Mesendoderm (in vitro differentiated cells): ENCODE measurements around the gene SNX19. TPM values are rescaled to one million over a fixed set of nuclear protein-coding genes. Genes with fewer than 3 reads are reported as not detected.

ENCODE experiments used
- DNase-seq: peaks from one replicate; pipeline ENCODE4 v3.0.0; 2013
- H2AK5ac ChIP-seq: 2 replicates; pipeline ENCODE4 v1.6.1; 2013; ENCODE audit warnings: low read length, inconsistent platforms
- H2BK120ac ChIP-seq: 2 replicates; pipeline ENCODE4 v1.6.1; 2013; ENCODE audit warnings: low read depth, mild to moderate bottlenecking, low read length, moderate library complexity, mixed read lengths
- H2BK15ac ChIP-seq: replicated peaks from 2 replicates; pipeline ENCODE4 v1.6.1; 2013; ENCODE audit warnings: low read depth, mild to moderate bottlenecking, moderate library complexity
- H2BK5ac ChIP-seq: 2 replicates; pipeline ENCODE4 v1.6.1; 2013; ENCODE audit warnings: low read length, inconsistent platforms
- H3K18ac ChIP-seq: 2 replicates; pipeline ENCODE4 v1.6.1; 2013; ENCODE audit warnings: mild to moderate bottlenecking, low read length, mixed read lengths
- H3K23ac ChIP-seq: one replicate; pipeline ENCODE4 v1.6.1; 2013; ENCODE audit warnings: low read length
- H3K27ac ChIP-seq: 2 replicates; pipeline ENCODE4 v1.5.1; 2013; ENCODE audit warnings: low read depth, mild to moderate bottlenecking, inconsistent platforms, low read length, moderate library complexity
- H3K27me3 ChIP-seq: 2 replicates; pipeline ENCODE4 v1.6.1; 2013; ENCODE audit warnings: low read length, control low read depth, mild to moderate bottlenecking, inconsistent platforms; ENCODE audit not compliant: insufficient read depth, poor library complexity
- H3K36me3 ChIP-seq: 2 replicates; pipeline ENCODE4 v1.6.1; 2013; ENCODE audit warnings: low read length, inconsistent platforms; ENCODE audit not compliant: control insufficient read depth, insufficient read depth
- H3K4ac ChIP-seq: one replicate; pipeline ENCODE4 v1.6.1; 2013; ENCODE audit warnings: low read depth, mild to moderate bottlenecking, low read length, moderate library complexity
- H3K4me1 ChIP-seq: 2 replicates; pipeline ENCODE4 v1.6.1; 2013; ENCODE audit warnings: low read depth, low read length, inconsistent platforms; ENCODE audit not compliant: control insufficient read depth
- H3K4me2 ChIP-seq: 2 replicates; pipeline ENCODE4 v1.6.1; 2013; ENCODE audit warnings: low read length
- H3K4me3 ChIP-seq: 2 replicates; pipeline ENCODE4 v1.5.1; 2013; ENCODE audit warnings: mild to moderate bottlenecking, low read length
- H3K56ac ChIP-seq: one replicate; pipeline ENCODE4 v1.6.1; 2013; ENCODE audit warnings: low read length
- H3K79me1 ChIP-seq: 2 replicates; pipeline ENCODE4 v1.6.1; 2013; ENCODE audit warnings: low read length, inconsistent platforms
- H3K79me2 ChIP-seq: 2 replicates; pipeline ENCODE4 v1.6.1; 2013; ENCODE audit warnings: mild to moderate bottlenecking, low read length; ENCODE audit not compliant: control insufficient read depth, insufficient read depth
- H3K9ac ChIP-seq: 2 replicates; pipeline ENCODE4 v1.6.1; 2013; ENCODE audit warnings: low read length, inconsistent platforms
- H4K5ac ChIP-seq: one replicate; pipeline ENCODE4 v1.6.1; 2013; ENCODE audit warnings: low read length
- H4K8ac ChIP-seq: one replicate; pipeline ENCODE4 v1.6.1; 2013; ENCODE audit warnings: low read depth, mild to moderate bottlenecking, control low read depth, low read length, moderate library complexity
- WGBS: extraction: QIAGEN DNeasy Blood & Tissue Kit; methylation state at CpG from one replicate; pipeline ENCODE4 v1.1.7; 2013; ENCODE audit warnings: low lambda C conversion rate, missing lambda C conversion rate; ENCODE audit not compliant: insufficient coverage; ENCODE audit errors: extremely low coverage; 5-methylcytosine and 5-hydroxymethylcytosine counted together
- polyA plus RNA-seq, 2 experiments: library from polyadenylated mRNA; stranded (reverse); fragments of 200-250 nt; gene quantifications; one replicate each; pipeline ENCODE4 v1.2.3, GENCODE V29; 2013

Gene SNX19
- polyA plus RNA-seq (2013, experiment 1 of 2) = 15.2 TPM
- polyA plus RNA-seq (2013, experiment 2 of 2) = 15.8 TPM

GRCh38 chr11:130916238-130916855 is at the start of gene SNX19:
Gene SNX19, minus strand, starts transcription at chr11:130916479. Its CDS starts 540 bp downstream, at chr11:130915939.
- Histone ChIP-seq H3K4ac (no peak within 1 kb of the TSS), H3K79me2 (peaks cover 3% of the 10 kb centered on the region), H2AK5ac (no peak within 1 kb of the TSS), H3K23ac (no peak within 1 kb of the TSS), H3K27ac (no peak within 1 kb of the TSS), H3K36me3 (no peaks in the 10 kb centered on the region), H3K4me2 (peak within 1 kb of the TSS; percentile 79), H4K8ac (peak within 1 kb of the TSS; percentile 69), H3K79me1 (peaks cover 15% of the 10 kb centered on the region), H3K27me3 (no peaks in the 10 kb centered on the region), H3K56ac (peak within 1 kb of the TSS; percentile 78), H3K4me3 (peak within 1 kb of the TSS; percentile 38), H3K4me1 (no peaks in the 10 kb centered on the region), H2BK5ac (no peak within 1 kb of the TSS), H3K18ac (no peak within 1 kb of the TSS), H2BK120ac (no peak within 1 kb of the TSS), H3K9ac (peak within 1 kb of the TSS; percentile 71), H2BK15ac (no peak within 1 kb of the TSS), H4K5ac (no peak within 1 kb of the TSS)
- WGBS = no CpG with 5 or more reads among the region's 72 CpGs
- peak; percentile 92 for DNase-seq

DNA sequence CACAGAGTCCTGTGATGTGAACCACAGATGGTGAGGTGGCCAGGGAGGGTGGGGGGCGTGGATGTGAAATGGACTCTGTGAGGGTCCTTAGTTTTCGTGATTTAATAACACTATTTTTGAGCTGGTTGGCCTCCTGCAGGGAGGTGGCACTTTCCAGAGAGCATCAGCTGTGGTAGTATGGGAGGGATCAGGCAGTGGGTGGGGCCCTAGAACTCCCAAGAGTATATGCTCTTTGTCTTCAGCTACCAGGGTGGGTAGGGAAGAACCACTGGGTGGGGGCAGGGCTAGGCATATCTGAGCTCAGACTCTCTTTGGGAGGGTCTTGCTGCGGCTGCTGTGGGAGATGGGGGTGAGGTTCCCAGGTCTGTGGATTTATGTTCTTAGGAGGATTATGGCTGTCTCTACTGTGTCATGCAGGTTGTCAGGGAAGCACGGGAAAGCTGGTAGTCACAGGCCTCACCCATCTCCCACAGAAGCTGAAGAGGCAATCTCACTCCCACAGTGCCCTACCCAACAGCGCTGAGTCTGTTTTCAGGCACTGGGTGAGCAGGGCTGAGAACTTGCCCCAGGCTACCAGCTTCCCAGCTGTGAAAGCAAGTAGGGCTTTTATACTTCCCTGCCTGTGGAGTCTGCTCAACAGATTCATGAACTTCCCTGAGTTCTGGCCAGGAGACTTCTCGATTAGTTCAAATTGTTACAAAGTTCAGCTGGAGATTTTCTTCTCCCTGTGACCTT is 47.9 kb upstream of the SNX19 start:
- H3K79me2 ChIP-seq = no peaks in the 10 kb centered on the region
- no peaks in the 10 kb centered on the region for H3K27me3 ChIP-seq
- no peak overlapping the region for H3K56ac ChIP-seq
- no peak overlapping the region for H3K4me3 ChIP-seq
- no peak for DNase-seq
- no peak overlapping the region for H3K23ac ChIP-seq
- no peaks in the 10 kb centered on the region for H3K36me3 ChIP-seq
- H3K27ac ChIP-seq = no peak overlapping the region
- no peak overlapping the region for H4K5ac ChIP-seq
- H3K79me1 ChIP-seq = no peaks in the 10 kb centered on the region
- H2BK15ac ChIP-seq = no peak overlapping the region
- no peak overlapping the region for H2AK5ac ChIP-seq
- WGBS = no CpG with 5 or more reads among the region's 6 CpGs
- no peaks in the 10 kb centered on the region for H3K4me1 ChIP-seq
- no peak overlapping the region for H2BK5ac ChIP-seq
- no peak overlapping the region for H3K4ac ChIP-seq
- H2BK120ac ChIP-seq = no peak overlapping the region
- no peak overlapping the region for H3K9ac ChIP-seq
- H3K18ac ChIP-seq = no peak overlapping the region
- H3K4me2 ChIP-seq = no peak overlapping the region
- no peak overlapping the region for H4K8ac ChIP-seq

DNA sequence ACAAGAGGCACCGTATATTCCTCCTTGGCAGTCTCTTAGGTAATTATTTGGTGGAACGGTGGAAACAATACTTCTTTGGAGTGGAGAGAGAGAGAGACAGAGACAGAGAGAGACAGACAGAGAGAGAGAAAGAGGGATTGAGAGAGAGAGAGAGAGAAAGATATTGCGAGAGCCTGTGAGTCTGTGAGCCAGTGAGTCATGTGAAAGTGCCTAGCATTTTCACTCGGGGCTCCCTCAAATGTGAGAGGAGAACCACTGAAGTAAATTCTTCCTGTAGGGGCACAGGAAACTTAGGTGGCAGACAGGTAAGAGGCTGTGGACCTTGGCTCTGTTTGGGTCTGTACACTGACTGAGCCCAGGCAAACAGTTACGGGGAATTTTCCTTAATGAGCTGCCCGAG is 31.6 kb upstream of the SNX19 start:
- Histone ChIP-seq H4K5ac (no peak overlapping the region), H3K79me1 (no peaks in the 10 kb centered on the region), H4K8ac (no peak overlapping the region), H2BK5ac (no peak overlapping the region), H3K4me2 (no peak overlapping the region), H3K4me1 (no peaks in the 10 kb centered on the region), H3K79me2 (no peaks in the 10 kb centered on the region), H3K4ac (no peak overlapping the region), H2AK5ac (no peak overlapping the region), H3K9ac (no peak overlapping the region), H3K56ac (no peak overlapping the region), H3K18ac (no peak overlapping the region), H3K27me3 (no peaks in the 10 kb centered on the region), H3K23ac (no peak overlapping the region), H2BK15ac (no peak overlapping the region), H3K36me3 (no peaks in the 10 kb centered on the region), H3K27ac (no peak overlapping the region), H3K4me3 (no peak overlapping the region), H2BK120ac (no peak overlapping the region)
- no CpG with 5 or more reads among the region's 6 CpGs for WGBS
- DNase-seq = no peak

DNA sequence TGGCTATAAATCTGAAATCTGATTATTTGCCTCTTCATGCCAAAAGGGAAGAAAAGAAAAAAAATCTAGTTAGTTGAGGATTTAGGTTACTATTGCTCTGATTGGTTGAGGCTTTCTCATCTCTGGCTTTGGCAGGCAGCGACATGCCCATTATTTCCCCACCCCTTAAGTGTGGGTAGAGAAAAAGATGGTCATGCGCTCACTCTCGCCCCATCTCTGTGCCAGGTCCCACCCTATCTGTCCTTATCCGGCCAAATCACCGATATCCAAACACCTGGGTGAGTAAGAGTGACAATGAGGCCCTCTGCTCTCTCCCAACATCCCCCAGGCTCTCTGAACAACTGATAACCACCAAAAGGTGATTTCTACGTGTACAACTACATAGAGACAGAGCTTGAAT is 31.2 kb upstream of the SNX19 start:
- WGBS = no CpG with 5 or more reads among the region's 6 CpGs
- H2AK5ac ChIP-seq = no peak overlapping the region
- H3K79me2 ChIP-seq = no peaks in the 10 kb centered on the region
- H3K27ac ChIP-seq = no peak overlapping the region
- no peak for DNase-seq
- no peaks in the 10 kb centered on the region for H3K36me3 ChIP-seq
- H4K8ac ChIP-seq = no peak overlapping the region
- no peak overlapping the region for H3K4me3 ChIP-seq
- no peak overlapping the region for H4K5ac ChIP-seq
- H2BK120ac ChIP-seq = no peak overlapping the region
- no peaks in the 10 kb centered on the region for H3K27me3 ChIP-seq
- H3K9ac ChIP-seq = no peak overlapping the region
- no peak overlapping the region for H3K4ac ChIP-seq
- no peaks in the 10 kb centered on the region for H3K4me1 ChIP-seq
- no peaks in the 10 kb centered on the region for H3K79me1 ChIP-seq
- no peak overlapping the region for H3K23ac ChIP-seq
- no peak overlapping the region for H2BK15ac ChIP-seq
- no peak overlapping the region for H2BK5ac ChIP-seq
- H3K4me2 ChIP-seq = no peak overlapping the region
- H3K18ac ChIP-seq = no peak overlapping the region
- H3K56ac ChIP-seq = no peak overlapping the region

- Histone ChIP-seq H2BK120ac (no peak overlapping the region), H4K8ac (no peak overlapping the region), H3K27ac (no peak overlapping the region), H3K4me1 (no peaks in the 10 kb centered on the region), H2BK5ac (no peak overlapping the region), H4K5ac (no peak overlapping the region), H3K4me3 (no peak overlapping the region), H2AK5ac (no peak overlapping the region), H3K4ac (no peak overlapping the region), H3K18ac (no peak overlapping the region), H3K9ac (no peak overlapping the region), H3K56ac (no peak overlapping the region), H3K23ac (no peak overlapping the region), H3K79me1 (no peaks in the 10 kb centered on the region), H3K27me3 (no peaks in the 10 kb centered on the region), H2BK15ac (no peak overlapping the region), H3K79me2 (no peaks in the 10 kb centered on the region), H3K36me3 (no peaks in the 10 kb centered on the region), H3K4me2 (no peak overlapping the region)
- WGBS = no CpG with 5 or more reads among the region's 3 CpGs
- no peak for DNase-seq
Observed at GRCh38 chr11:130947058-130947457, 30.8 kb upstream of the SNX19 start.
